Stimulated activated CD4-positive, alpha-beta T cell treated with anti-CD3 and anti-CD28 coated beads, Interleukin-12 subunit alpha, Interleukin-12 subunit beta, amount 100 ng/mL, for 48 hours (primary cell): Measurements from ENCODE around the gene SZT2.
"Not testable (repeated sequence)": the region's sequence is repeated elsewhere in the genome, so short reads cannot be mapped to it uniquely, and the experiment has no call there.

Source experiments
- DNase-seq, 3 donors: peaks; one replicate each; pipeline ENCODE4 v3.0.0-alpha.2; 2020; ENCODE audit warnings: low read depth in 2 of 3, low spot score in 1 of 3

Gene SZT2

GRCh38 chr1:43482215-43482614 lies 92.5 kb downstream of the SZT2 start:
- no peak for DNase-seq

GRCh38 chr1:43484367-43484766 lies 94.7 kb downstream of the SZT2 start:
- DNase-seq = no peak

DNA sequence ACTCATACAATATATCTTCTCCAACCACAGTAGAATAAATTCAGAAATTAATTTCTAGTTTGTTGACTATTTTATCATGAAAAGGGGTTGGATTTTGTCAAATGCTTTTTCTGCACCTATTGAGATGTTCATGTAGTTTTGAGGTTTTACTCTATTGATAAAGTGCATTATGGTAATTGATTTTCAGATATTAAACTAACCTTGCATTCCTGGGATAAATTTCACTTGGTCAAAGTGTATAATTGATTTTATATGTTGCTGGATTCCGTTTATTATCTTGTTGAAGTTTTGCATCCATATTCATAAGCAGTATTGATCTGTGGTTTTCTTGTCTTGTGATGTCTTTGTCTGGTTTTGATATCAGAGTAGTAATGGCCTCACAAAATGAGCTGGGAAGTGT lies 98.5 kb downstream of the SZT2 start:
- no peak for DNase-seq

- no peak for DNase-seq
Measured at GRCh38 chr1:43491061-43491460, 101.4 kb downstream of the SZT2 start.

DNA sequence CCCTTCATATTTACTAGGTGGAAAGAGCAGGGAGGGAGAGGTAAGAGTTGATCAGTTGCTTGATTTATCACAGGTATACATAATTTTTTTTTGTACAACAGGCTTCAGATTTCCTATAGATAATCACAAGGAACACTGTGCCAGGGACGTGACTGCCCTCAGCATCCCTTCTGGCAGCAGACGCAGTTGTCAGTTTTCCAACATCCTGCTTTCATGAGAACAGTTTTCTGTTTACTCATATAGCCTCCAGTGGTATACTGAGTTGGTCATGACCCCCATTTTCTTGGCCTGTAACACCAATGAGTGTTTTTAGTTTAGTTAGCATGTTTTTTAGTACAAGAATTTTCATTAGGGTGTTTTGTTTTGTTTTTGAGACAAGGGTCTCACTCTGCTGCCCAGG lies 103.1 kb downstream of the SZT2 start:
- no peak for DNase-seq

GRCh38 chr1:43493661-43494450 lies 104.2 kb downstream of the SZT2 start:
- DNase-seq = no peak

- no peak for DNase-seq
Measured at GRCh38 chr1:43495204-43495603, 105.5 kb downstream of the SZT2 start.

DNA sequence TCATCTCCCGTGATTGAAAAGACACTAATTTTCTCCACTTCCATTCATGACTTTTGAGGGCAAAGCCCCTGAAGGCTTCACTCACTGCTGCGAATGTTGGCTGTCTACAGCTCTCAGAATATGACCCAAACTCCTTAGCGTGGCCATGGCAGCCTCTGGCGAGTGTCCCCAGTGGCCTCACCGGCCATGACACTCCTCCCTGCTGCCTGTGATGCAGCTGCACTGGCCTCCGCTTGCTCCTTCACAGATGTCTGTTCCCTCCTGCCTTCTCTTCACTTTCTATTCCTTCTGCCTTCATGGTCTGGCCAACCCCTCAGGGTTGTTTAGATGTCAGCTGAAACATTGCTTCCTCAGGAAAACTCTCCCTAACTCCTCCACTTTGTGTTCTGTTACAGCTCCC lies 110.2 kb downstream of the SZT2 start:
- no peak for DNase-seq

GRCh38 chr1:43501806-43502205 lies 112.1 kb downstream of the SZT2 start:
- not testable (repeated sequence) for DNase-seq

DNA sequence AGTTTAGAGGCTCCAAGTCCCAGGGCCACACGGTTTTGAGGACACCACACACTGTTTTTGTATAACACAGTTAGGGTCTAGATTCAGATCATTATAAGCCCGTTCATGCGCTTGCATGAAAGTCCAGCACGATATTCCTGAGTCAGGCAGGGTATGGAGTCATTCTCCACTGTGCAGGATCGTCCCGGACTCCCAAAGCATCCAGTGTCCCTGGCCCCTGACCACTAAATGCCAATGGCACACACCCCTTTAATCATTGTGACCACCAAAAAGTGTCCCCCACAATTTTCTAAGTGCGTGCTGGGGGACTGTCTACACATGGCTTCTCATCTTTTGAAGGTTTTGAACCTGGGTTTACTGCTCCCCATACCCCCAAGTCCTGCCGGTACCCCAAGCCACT lies 113.8 kb downstream of the SZT2 start:
- no peak for DNase-seq
